ENCODE data around the gene RUBCN. TPM values are rescaled to one million over a fixed set of nuclear protein-coding genes. Genes with fewer than 3 reads are reported as not detected.

The RUBCN gene
- polyA plus RNA-seq, 1 donor (not counting 4 experiments of a cell fraction or from before 2014, with no cell fraction given), result 8.9 TPM

DNA sequence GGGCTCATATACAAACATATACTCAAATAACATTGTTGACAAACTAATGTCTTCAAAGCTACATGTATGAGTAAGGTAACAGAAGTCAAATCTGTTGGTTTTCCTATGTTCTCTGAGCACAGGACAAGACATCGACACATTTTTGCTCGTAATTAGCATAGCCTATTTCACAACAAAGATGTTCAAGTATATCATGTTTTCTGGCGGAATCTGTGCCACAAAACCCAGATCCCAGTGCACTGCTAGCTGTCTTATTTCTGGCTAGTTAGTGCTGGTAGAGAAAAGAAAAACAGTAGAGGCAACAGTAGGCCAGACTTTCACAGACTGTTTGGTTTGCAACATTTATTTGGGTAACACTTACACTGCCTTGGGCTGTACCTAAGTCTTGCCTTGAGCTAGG lies 51.2 kb downstream of the RUBCN start:
- Histone ChIP-seq H3K9me1 (ENCODE audit: control insufficient read depth, extremely low read depth, insufficient read depth, low read length) (no peaks in the 10 kb centered on the region), H3K27ac (ENCODE audit: control insufficient read depth, insufficient read depth, low read length) (no peak overlapping the region), H3K4me3 (ENCODE audit: control insufficient read depth in 2 of 3, extremely low read depth in 1 of 3, insufficient read depth in 2 of 3, low read depth in 1 of 3, low read length in 3 of 3) (no peak overlapping the region), H3K9ac (ENCODE audit: control insufficient read depth, extremely low read depth, insufficient read depth, low read length) (no peak overlapping the region), H3K36me3 (ENCODE audit: control insufficient read depth in 2 of 2, extremely low read depth in 1 of 2, insufficient read depth in 2 of 2, low read length in 2 of 2) (peaks cover 31 to 32% of the 10 kb centered on the region in 2 experiments), H3K79me2 (ENCODE audit: control insufficient read depth, insufficient read depth, low read length) (no peaks in the 10 kb centered on the region), H2AFZ (ENCODE audit: control insufficient read depth, low read length) (no peak overlapping the region), H3K4me1 (ENCODE audit: control insufficient read depth, extremely low read depth, insufficient read depth, low read length) (no peaks in the 10 kb centered on the region), H4K20me1 (ENCODE audit: control insufficient read depth, extremely low read depth, insufficient read depth, low read length) (no peaks in the 10 kb centered on the region), H3K27me3 (ENCODE audit: control insufficient read depth, extremely low read depth, insufficient read depth, low read length) (no peaks in the 10 kb centered on the region), H3K4me2 (ENCODE audit: control insufficient read depth, extremely low read depth, insufficient read depth, low read depth, low read length) (no peak overlapping the region), H3K9me3 (ENCODE audit: control insufficient read depth, low read depth, low read length) (no peaks in the 10 kb centered on the region)
- no peak for FAIRE-seq
- dilution Hi-C loops (cut with MboI; ENCODE audit: extremely low pct_ligation_motif_present, low sequenced_read_pairs), result no loop called here
- no peak for TF ChIP-seq EZH2 (IDR thresholded peaks at IDR 0.05; ENCODE audit: low read length)
- TF ChIP-seq, protein P1, sequence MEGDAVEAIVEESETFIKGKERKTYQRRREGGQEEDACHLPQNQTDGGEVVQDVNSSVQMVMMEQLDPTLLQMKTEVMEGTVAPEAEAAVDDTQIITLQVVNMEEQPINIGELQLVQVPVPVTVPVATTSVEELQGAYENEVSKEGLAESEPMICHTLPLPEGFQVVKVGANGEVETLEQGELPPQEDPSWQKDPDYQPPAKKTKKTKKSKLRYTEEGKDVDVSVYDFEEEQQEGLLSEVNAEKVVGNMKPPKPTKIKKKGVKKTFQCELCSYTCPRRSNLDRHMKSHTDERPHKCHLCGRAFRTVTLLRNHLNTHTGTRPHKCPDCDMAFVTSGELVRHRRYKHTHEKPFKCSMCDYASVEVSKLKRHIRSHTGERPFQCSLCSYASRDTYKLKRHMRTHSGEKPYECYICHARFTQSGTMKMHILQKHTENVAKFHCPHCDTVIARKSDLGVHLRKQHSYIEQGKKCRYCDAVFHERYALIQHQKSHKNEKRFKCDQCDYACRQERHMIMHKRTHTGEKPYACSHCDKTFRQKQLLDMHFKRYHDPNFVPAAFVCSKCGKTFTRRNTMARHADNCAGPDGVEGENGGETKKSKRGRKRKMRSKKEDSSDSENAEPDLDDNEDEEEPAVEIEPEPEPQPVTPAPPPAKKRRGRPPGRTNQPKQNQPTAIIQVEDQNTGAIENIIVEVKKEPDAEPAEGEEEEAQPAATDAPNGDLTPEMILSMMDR (optimal IDR thresholded peaks at IDR 0.05 in 1 of 3, IDR thresholded peaks at IDR 0.05 in 1 of 3, conservative IDR thresholded peaks at IDR 0.05 in 1 of 3; ENCODE audit: extremely low read depth in 1 of 3, insufficient read depth in 2 of 3, low read length in 3 of 3), result no peak
- DNase-seq (ENCODE audit: low read depth, low spot score), result no peak

DNA sequence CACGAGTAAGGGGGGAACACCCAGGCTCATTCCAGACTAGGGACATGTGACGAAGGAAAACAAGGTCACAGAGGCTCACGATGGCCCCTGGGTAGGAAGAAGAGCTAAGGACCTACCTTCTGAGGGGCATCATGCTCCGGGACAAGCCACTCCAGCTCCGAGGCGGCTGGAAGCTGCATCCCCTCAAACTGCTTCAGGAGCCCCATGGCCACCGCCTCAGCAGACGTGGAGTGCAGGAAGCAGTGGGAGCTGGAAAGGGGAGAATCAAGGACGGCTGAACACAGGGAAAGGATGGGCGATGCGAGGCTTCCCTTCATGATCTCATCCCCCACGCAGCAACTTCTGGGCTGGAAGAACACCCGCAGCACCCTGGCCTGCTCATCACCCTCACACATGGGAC lies 53.5 kb downstream of the RUBCN start:
- no peak overlapping the region for H3K27ac ChIP-seq (ENCODE audit: control insufficient read depth, insufficient read depth, low read length)
- FAIRE-seq, result no peak
- H2AFZ ChIP-seq (ENCODE audit: control insufficient read depth, low read length), result no peak overlapping the region
- H3K79me2 ChIP-seq (ENCODE audit: control insufficient read depth, insufficient read depth, low read length), result no peaks in the 10 kb centered on the region
- H3K9me3 ChIP-seq (ENCODE audit: control insufficient read depth, low read depth, low read length), result no peaks in the 10 kb centered on the region
- dilution Hi-C loops (cut with MboI; ENCODE audit: extremely low pct_ligation_motif_present, low sequenced_read_pairs), result no loop called here
- H3K4me2 ChIP-seq (ENCODE audit: control insufficient read depth, extremely low read depth, insufficient read depth, low read depth, low read length), result no peak overlapping the region
- DNase-seq (ENCODE audit: low read depth, low spot score), result no peak
- no peaks in the 10 kb centered on the region for H3K4me1 ChIP-seq (ENCODE audit: control insufficient read depth, extremely low read depth, insufficient read depth, low read length)
- H3K27me3 ChIP-seq (ENCODE audit: control insufficient read depth, extremely low read depth, insufficient read depth, low read length), result no peaks in the 10 kb centered on the region
- no peaks in the 10 kb centered on the region for H3K9me1 ChIP-seq (ENCODE audit: control insufficient read depth, extremely low read depth, insufficient read depth, low read length)
- no peak overlapping the region for H3K4me3 ChIP-seq (ENCODE audit: control insufficient read depth in 2 of 3, extremely low read depth in 1 of 3, insufficient read depth in 2 of 3, low read depth in 1 of 3, low read length in 3 of 3)
- peaks cover 28 to 33% of the 10 kb centered on the region in 2 experiments for H3K36me3 ChIP-seq (ENCODE audit: control insufficient read depth in 2 of 2, extremely low read depth in 1 of 2, insufficient read depth in 2 of 2, low read length in 2 of 2)
- no peaks in the 10 kb centered on the region for H4K20me1 ChIP-seq (ENCODE audit: control insufficient read depth, extremely low read depth, insufficient read depth, low read length)
- no peak for TF ChIP-seq EZH2 (IDR thresholded peaks at IDR 0.05; ENCODE audit: low read length)
- TF ChIP-seq, protein P1 (optimal IDR thresholded peaks at IDR 0.05 in 1 of 3, IDR thresholded peaks at IDR 0.05 in 1 of 3, conservative IDR thresholded peaks at IDR 0.05 in 1 of 3; ENCODE audit: extremely low read depth in 1 of 3, insufficient read depth in 2 of 3, low read length in 3 of 3), result no peak
- no peak overlapping the region for H3K9ac ChIP-seq (ENCODE audit: control insufficient read depth, extremely low read depth, insufficient read depth, low read length)
